Measurements from ENCODE around the gene NISCH.
A peak's percentile ranks its signal among the peaks of the same experiment; 100 is the strongest.

Gene NISCH

DNA sequence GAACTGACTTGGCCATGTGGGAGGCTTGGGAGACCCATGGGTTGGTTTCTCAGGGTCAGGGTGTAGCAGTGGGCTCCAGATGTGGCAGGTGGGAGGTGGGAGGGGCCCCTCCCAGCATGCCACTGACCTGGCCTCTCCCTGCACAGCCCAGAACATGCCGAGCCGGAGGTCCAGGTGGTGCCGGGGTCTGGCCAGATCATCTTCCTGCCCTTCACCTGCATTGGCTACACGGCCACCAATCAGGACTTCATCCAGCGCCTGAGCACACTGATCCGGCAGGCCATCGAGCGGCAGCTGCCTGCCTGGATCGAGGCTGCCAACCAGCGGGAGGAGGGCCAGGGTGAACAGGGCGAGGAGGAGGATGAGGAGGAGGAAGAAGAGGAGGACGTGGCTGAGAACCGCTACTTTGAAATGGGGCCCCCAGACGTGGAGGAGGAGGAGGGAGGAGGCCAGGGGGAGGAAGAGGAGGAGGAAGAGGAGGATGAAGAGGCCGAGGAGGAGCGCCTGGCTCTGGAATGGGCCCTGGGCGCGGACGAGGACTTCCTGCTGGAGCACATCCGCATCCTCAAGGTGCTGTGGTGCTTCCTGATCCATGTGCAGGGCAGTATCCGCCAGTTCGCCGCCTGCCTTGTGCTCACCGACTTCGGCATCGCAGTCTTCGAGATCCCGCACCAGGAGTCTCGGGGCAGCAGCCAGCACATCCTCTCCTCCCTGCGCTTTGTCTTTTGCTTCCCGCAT lies 31.8 kb downstream of the NISCH start:
- DNase-seq = no peak
- intact Hi-C loops (cut with DNase I) = no loop called here

GRCh38 chr3:52487788-52488691 lies 32.6 kb downstream of the NISCH start:
- no peak for DNase-seq
- intact Hi-C loops (cut with DNase I) = no loop called here

- DNase-seq = no peak
- intact Hi-C loops (cut with DNase I) = no loop called here
These were observed 33.3 kb downstream of the NISCH start for GRCh38 chr3:52488746-52489145.

DNA sequence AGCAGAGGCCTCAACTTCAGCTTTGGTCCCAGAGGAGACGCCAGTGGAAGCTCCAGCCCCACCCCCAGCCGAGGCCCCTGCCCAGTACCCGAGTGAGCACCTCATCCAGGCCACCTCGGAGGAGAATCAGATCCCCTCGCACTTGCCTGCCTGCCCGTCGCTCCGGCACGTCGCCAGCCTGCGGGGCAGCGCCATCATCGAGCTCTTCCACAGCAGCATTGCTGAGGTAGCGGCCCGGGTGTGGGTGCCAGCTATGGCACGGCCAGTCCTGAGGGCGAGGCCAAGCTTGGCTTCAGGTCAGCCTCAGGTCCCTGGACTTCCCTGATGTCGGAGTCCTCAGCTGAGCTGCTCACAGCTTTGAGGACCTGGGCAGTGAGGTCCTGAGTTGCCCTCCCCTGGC lies 34.0 kb downstream of the NISCH start:
- DNase-seq = no peak
- intact Hi-C loops (cut with DNase I) = no loop called here

- intact Hi-C loops (cut with DNase I) = no loop called here
- no peak for DNase-seq
These were observed 34.9 kb downstream of the NISCH start for GRCh38 chr3:52490035-52490938.

DNA sequence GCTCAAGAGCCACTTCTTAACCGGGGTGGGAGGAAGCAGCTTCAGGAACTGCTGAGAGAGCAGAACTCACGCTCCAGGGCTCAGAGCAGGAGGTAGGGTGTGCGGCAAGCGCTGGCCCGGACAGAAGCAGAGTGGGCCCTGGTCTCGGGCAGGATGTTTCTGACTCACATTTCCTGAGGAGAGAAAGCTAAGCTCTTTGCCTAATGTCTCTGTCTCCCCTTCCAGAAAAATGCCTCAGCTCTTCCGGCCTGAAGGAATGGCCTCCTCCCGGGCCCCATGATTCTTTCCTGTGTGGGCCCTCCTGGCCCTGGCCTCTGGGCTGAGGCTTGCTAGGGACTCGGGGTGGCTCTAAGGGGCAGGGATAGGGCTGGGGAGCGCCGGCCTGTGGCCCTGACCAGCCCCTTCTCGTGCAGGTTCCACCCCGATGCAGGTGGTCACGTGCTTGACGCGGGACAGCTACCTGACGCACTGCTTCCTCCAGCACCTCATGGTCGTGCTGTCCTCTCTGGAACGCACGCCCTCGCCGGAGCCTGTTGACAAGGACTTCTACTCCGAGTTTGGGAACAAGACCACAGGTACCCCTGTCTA lies 35.6 kb downstream of the NISCH start:
- intact Hi-C loops (cut with DNase I) = no loop called here
- no peak for DNase-seq

DNA sequence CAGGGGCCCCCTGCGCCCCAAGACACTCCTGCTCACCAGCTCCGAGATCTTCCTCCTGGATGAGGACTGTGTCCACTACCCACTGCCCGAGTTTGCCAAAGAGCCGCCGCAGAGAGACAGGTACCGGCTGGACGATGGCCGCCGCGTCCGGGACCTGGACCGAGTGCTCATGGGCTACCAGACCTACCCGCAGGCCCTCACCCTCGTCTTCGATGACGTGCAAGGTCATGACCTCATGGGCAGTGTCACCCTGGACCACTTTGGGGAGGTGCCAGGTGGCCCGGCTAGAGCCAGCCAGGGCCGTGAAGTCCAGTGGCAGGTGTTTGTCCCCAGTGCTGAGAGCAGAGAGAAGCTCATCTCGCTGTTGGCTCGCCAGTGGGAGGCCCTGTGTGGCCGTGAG lies 36.7 kb downstream of the NISCH start:
- intact Hi-C loops (cut with DNase I) = no loop called here
- no peak for DNase-seq

DNA sequence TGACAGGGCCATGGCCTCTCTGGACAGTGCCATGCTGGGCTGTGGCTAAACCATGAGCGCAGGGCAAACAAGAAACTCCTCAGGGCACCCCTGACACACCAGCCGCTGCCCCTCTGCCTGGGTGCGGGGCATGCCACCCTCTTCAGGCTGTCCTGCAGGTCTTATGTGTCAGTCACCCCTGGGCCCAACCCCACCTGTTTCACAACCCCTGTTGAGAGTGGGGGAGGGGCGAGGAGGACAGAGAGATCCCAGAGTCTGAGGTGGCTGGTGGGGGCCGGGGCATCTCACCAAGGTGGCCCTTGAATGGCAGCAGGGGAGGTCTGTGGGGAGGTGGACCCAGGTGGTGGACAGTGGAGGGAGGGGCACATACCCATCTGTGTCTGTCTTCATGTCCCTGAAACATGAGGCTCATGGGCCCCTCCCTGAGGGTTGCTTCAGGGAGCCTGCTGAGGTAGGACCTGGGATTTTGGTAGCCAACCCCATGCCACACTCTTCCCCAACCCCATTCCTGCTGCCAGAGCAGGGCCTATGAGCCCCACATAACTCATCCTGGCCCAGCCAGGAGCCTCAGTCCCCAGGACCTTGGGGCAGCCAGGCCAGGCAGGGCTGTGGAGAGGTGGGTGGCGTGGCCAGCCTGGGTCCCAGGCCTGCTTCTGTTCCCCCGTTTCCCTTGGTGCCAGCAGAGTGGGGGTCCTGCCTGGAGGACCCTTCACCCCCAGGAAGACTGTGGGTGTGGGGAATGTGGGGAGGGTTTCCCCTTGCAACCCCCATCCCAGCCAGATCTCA lies 38.0 kb downstream of the NISCH start:
- intact Hi-C loops (cut with DNase I) = no loop called here
- no peak for DNase-seq

- DNase-seq = no peak
- intact Hi-C loops (cut with DNase I) = no loop called here
These were observed 39.0 kb downstream of the NISCH start for GRCh38 chr3:52494445-52494844.

DNA sequence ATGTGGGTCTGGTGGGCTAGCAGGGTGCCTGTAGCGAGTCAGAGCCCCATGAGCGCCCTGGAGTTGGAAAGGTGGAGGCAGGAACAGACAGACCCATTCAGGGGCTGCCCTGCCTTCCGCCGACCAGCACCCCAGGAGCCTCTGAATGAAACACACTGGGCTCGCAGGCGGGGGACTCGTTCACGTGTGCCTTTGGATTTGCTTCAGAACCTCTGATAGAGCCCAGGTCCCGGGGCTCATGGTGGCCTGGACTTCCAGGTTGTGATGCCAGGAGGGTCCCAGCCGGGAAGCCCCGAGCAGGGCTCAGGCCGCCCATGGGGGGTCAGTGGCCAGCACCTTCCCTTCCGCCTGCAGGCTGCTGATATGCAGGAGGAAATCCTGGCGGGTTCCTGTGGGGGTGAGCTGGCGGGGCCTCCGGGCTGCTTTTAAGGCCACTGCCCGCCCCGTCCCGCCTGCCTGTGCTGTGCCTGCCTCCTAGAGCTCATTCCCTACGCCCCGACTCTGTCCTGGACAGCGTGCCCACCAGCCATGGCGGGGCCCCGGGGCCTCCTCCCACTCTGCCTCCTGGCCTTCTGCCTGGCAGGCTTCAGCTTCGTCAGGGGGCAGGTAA lies 39.6 kb downstream of the NISCH start, which contains the start of gene STAB1:
Gene STAB1 (plus strand): TSS at position 453 of the 610 bp plus-strand sequence. CDS start 76 bp downstream, at position 529.
- no peak for DNase-seq
- intact Hi-C loops (cut with DNase I) = no loop called here

GRCh38 chr3:52495777-52496602 lies 40.6 kb downstream of the NISCH start:
- intact Hi-C loops (cut with DNase I) = no loop called here
- no peak for DNase-seq

DNA sequence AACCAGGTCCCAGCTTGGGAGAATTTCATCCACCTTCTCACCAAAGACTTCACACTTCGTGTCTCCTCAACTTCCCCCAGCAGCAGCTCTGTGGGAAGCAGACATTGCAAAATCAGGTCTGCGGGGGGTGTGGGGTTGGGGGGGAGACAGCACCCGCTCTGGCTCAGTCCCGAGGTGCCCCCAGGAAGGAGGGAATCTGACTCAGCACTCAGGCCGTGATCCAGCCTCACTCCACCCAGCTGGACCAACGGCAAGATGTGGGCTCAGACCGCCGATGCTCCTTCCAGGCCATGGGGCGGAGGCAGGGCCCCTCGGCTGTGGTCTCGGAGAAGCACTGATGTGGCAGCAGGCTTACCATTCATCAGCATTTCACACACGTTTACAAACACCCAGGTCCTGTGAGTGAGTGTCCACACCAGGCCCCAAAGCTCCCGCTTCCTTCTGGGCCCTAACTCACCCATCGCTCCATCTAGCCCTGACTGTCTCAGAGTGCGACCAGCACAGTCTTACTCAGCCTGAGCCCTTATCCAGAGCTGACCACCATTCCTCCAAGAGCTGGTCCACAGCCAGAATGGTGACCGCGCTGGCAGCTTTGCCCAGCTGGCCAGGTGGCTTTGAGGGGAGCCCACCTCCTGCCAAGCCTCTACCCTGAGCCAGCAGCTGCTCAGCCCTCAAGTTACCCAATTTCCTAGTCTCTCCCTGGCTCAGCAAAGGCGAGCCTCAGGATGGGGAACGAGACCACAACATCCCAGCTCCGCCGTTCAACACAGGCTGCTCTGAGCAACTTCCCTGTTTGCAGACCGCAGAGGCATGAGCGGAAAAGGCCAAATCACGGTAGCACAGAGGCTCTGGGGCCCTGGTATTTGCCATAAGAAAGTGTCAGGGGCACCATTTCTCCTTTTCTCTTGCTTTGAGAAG lies 43.0 kb downstream of the NISCH start:
- intact Hi-C loops (cut with DNase I) = no loop called here
- DNase-seq = peak in 4 of 10 donors; percentile 32 to 91 (median 61)

DNA sequence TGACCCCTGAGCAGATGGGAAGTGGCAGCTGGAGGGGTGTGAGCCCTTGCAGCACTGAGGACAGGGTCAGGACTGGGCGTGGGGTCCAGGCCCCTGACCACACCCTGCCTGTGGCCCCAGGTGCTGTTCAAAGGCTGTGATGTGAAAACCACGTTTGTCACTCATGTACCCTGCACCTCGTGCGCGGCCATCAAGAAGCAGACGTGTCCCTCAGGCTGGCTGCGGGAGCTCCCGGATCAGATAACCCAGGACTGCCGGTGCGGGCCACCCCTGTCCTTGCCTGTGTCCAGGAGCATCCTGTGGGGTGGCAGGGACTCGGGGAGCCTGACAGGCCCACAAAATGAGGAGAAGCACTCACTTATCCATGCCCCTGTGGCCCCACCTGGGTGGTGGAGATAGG lies 45.6 kb downstream of the NISCH start:
- intact Hi-C loops (cut with DNase I) = no loop called here
- no peak for DNase-seq

DNA sequence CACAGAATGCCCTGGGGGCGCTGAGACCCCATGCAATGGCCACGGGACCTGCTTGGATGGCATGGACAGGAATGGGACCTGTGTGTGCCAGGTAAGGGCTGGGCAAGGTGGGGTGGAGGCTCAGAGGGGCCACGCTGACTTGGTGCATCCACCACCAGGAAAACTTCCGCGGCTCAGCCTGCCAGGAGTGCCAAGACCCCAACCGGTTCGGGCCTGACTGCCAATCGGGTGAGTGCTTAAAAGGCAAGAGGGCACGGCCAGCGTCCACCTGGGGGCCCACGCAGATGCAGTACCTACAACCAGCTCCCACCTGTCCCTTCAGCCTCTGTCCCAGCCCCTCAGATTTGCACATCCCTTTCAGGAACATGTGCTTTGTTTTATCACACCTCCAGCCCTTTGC lies 46.6 kb downstream of the NISCH start:
- intact Hi-C loops (cut with DNase I) = no loop called here
- DNase-seq = no peak

GRCh38 chr3:52502808-52503350 lies 47.5 kb downstream of the NISCH start:
- peak in 1 of 10 donors; percentile 90 for DNase-seq
- intact Hi-C loops (cut with DNase I) = no loop called here

- DNase-seq = no peak
- intact Hi-C loops (cut with DNase I) = no loop called here
These were observed 48.5 kb downstream of the NISCH start for GRCh38 chr3:52503788-52504424.

Data from posterior cingulate gyrus (tissue), 11 donors.